Stimulated activated CD4-positive, alpha-beta T cell treated with anti-CD3 and anti-CD28 coated beads, Interleukin-15, amount 100 ng/mL, for 1 hour (primary cell): ENCODE results near the gene BCL2L2.
A peak's percentile ranks its signal among the peaks of the same experiment; 100 is the strongest.
"Not testable (repeated sequence)": the region's sequence is repeated elsewhere in the genome, so short reads cannot be mapped to it uniquely, and the experiment has no call there.

Experiments
- DNase-seq, 2 donors: peaks; one replicate each; pipeline ENCODE4 v3.0.0-alpha.2; 2020; ENCODE audit warnings: low read depth in 1 of 2, low spot score in 1 of 2

The BCL2L2 gene

GRCh38 chr14:23306412-23307145, at the start of gene BCL2L2:
TSS of gene BCL2L2 (plus strand) at chr14:23306833. CDS start at chr14:23307768, 935 bp downstream.
- DNase-seq: no peak

- no peak for DNase-seq
Measured at GRCh38 chr14:23258256-23258655, 48.4 kb upstream of the BCL2L2 start.

GRCh38 chr14:23259426-23259825, 47.2 kb upstream of the BCL2L2 start:
- DNase-seq: no peak

GRCh38 chr14:23260849-23261248, 45.8 kb upstream of the BCL2L2 start:
- DNase-seq: not testable (repeated sequence)

- no peak for DNase-seq
Measured at GRCh38 chr14:23269193-23269592, 37.4 kb upstream of the BCL2L2 start.

- no peak for DNase-seq
Measured at GRCh38 chr14:23275412-23275811, 31.2 kb upstream of the BCL2L2 start.

GRCh38 chr14:23277189-23277588, 29.4 kb upstream of the BCL2L2 start:
- no peak for DNase-seq

GRCh38 chr14:23277928-23278327, 28.7 kb upstream of the BCL2L2 start:
- DNase-seq: not testable (repeated sequence)

- no peak for DNase-seq
Measured at GRCh38 chr14:23281247-23281646, 25.4 kb upstream of the BCL2L2 start.

GRCh38 chr14:23284654-23285529, 21.7 kb upstream of the BCL2L2 start:
- DNase-seq: no peak

- no peak for DNase-seq
Measured at GRCh38 chr14:23285530-23286019, 21.1 kb upstream of the BCL2L2 start.

- peak; percentile 93 to 97 for DNase-seq
Measured at GRCh38 chr14:23286020-23286901, 20.4 kb upstream of the BCL2L2 start, which contains the start of gene HOMEZ. TSS of gene HOMEZ (minus strand) at chr14:23286132. CDS start at chr14:23285952, 180 bp downstream.

GRCh38 chr14:23286902-23287479, 19.6 kb upstream of the BCL2L2 start:
- DNase-seq: no peak

- peak in 1 of 2 donors; percentile 18 for DNase-seq
Measured at GRCh38 chr14:23294734-23295561, 11.7 kb upstream of the BCL2L2 start.

GRCh38 chr14:23296012-23296777, 10.4 kb upstream of the BCL2L2 start:
- no peak for DNase-seq

- no peak for DNase-seq
Measured at GRCh38 chr14:23297096-23297495, 9.5 kb upstream of the BCL2L2 start.

- no peak for DNase-seq
Measured at GRCh38 chr14:23297611-23298277, 8.9 kb upstream of the BCL2L2 start.

GRCh38 chr14:23299211-23299957, 7.2 kb upstream of the BCL2L2 start:
- DNase-seq: no peak
